H1 (cell line): Measurements from ENCODE around the gene ZNF180. TPM values are rescaled to one million over a fixed set of nuclear protein-coding genes. Genes with fewer than 3 reads are reported as not detected.

Experiments
- CTCF ChIA-PET: fragments of 300-600 bp; sonication (Branson Sonifier 250); formaldehyde crosslinking; loops from one replicate; lab custom pipeline; 2021; ENCODE audit not compliant: partially characterized antibody; lab: Charles Lee
- POLR2A ChIA-PET: fragments of 300-600 bp; sonication (Branson Sonifier 250); formaldehyde crosslinking; loops from one replicate; lab custom pipeline; 2021; ENCODE audit warnings: inconsistent platforms; ENCODE audit not compliant: partially characterized antibody; lab: Charles Lee
- DNase-seq, 2 experiments: peaks; one replicate each; pipeline versions ENCODE4 v3.0.0 to v3.0.0-alpha.2; 2010 to 2022; ENCODE audit warnings: low spot score in 2 of 2, low read depth in 1 of 2, mixed read lengths in 1 of 2
- FAIRE-seq: peaks from 2 replicates; lab custom pipeline; 2011; peaks lifted over from hg19 to GRCh38; lab: Jason Lieb, UNC
- H2AFZ ChIP-seq: 2 replicates; pipeline ENCODE4 v1.8.1; 2012; ENCODE audit warnings: low read length, inconsistent platforms
- H2AK5ac ChIP-seq: 2 replicates; pipeline ENCODE4 v1.6.1; 2013; ENCODE audit warnings: low read depth, low read length
- H2BK120ac ChIP-seq: replicated peaks from 2 replicates; pipeline ENCODE3; 2013; ENCODE audit warnings: low read depth, low read length, inconsistent platforms
- H2BK12ac ChIP-seq: 2 replicates; pipeline ENCODE4 v1.6.1; 2013; ENCODE audit warnings: low read depth, low read length
- H2BK15ac ChIP-seq: 2 replicates; pipeline ENCODE4 v1.6.1; 2013; ENCODE audit warnings: low read length
- H2BK20ac ChIP-seq: 2 replicates; pipeline ENCODE4 v1.6.1; 2013; ENCODE audit warnings: low read length
- H2BK5ac ChIP-seq: 2 replicates; pipeline ENCODE4 v1.6.1; 2013; ENCODE audit warnings: low read depth, low read length
- H3K14ac ChIP-seq: 2 replicates; pipeline ENCODE4 v1.6.1; 2013; ENCODE audit warnings: inconsistent platforms; ENCODE audit not compliant: insufficient read length
- H3K18ac ChIP-seq: 2 replicates; pipeline ENCODE4 v1.6.1; 2013; ENCODE audit warnings: low read length; ENCODE audit errors: extremely low read depth
- H3K23ac ChIP-seq: 2 replicates; pipeline ENCODE4 v1.6.1; 2013; ENCODE audit warnings: inconsistent platforms; ENCODE audit not compliant: insufficient read length
- H3K23me2 ChIP-seq: 2 replicates; pipeline ENCODE4 v1.6.1; 2013; ENCODE audit warnings: low read depth, low read length
- H3K27ac ChIP-seq: 2 replicates; pipeline ENCODE4 v1.6.1; 2011; ENCODE audit warnings: low read depth, low read length, inconsistent platforms
- H3K27me3 ChIP-seq, 4 experiments: replicated peaks in 1 of 4; 1 replicate in 1 of 4; 2 replicates in 3 of 4; pipeline versions ENCODE4 v1.6.1 to v1.8.1; 2011 to 2013; ENCODE audit warnings: low read length in 3 of 4, mild to moderate bottlenecking in 3 of 4, inconsistent platforms in 2 of 4, mixed read lengths in 2 of 4, moderate library complexity in 1 of 4; ENCODE audit not compliant: control insufficient read depth in 3 of 4, insufficient read depth in 3 of 4; ENCODE audit errors: extremely low read depth in 1 of 4
- H3K36me3 ChIP-seq, 4 experiments: 2 replicates each; pipeline versions ENCODE4 v1.6.1 to v1.8.1; 2011 to 2013; ENCODE audit warnings: mild to moderate bottlenecking in 4 of 4, low read length in 3 of 4, moderate library complexity in 2 of 4, control low read depth in 1 of 4, inconsistent platforms in 1 of 4; ENCODE audit not compliant: insufficient read depth in 4 of 4, control insufficient read depth in 2 of 4
- H3K4ac ChIP-seq: replicated peaks from 2 replicates; pipeline ENCODE3; 2013; ENCODE audit warnings: low read length, low read depth, mixed read lengths, inconsistent platforms; ENCODE audit not compliant: insufficient read length
- H3K4me1 ChIP-seq, 4 experiments: replicated peaks in 1 of 4; 1 replicate in 1 of 4; 2 replicates in 3 of 4; pipeline versions ENCODE4 v1.6.1 to v1.8.1; 2011 to 2013; ENCODE audit warnings: low read length in 3 of 4, inconsistent platforms in 2 of 4, mixed read lengths in 1 of 4; ENCODE audit not compliant: insufficient read depth in 4 of 4, control insufficient read depth in 3 of 4
- H3K4me2 ChIP-seq, 2 experiments: 2 replicates each; pipeline versions ENCODE4 v1.6.1 to v1.8.1; 2011 to 2013; ENCODE audit warnings: low read depth in 2 of 2, low read length in 2 of 2, control low read depth in 1 of 2, inconsistent platforms in 1 of 2, mild to moderate bottlenecking in 1 of 2; ENCODE audit not compliant: insufficient read depth in 1 of 2
- H3K4me3 ChIP-seq, 4 experiments: fragments of 200-600, 300-600 bp in 1 of 4; sonication (generic), shearing (Covaris generic), sonication (Bioruptor Twin) in 1 of 4; 2 replicates each; pipeline versions ENCODE4 v1.5.1 to v1.8.1; 2011 to 2016; ENCODE audit warnings: low read length in 4 of 4, low read depth in 3 of 4, control low read depth in 2 of 4, inconsistent platforms in 2 of 4, mild to moderate bottlenecking in 2 of 4, mixed read lengths in 1 of 4, moderate library complexity in 1 of 4; ENCODE audit not compliant: insufficient read depth in 2 of 4; ENCODE audit errors: extremely low read depth in 1 of 4
- H3K56ac ChIP-seq: replicated peaks from 2 replicates; pipeline ENCODE3; 2013; ENCODE audit warnings: low read depth, mild to moderate bottlenecking, mixed read lengths, low read length, inconsistent platforms; ENCODE audit not compliant: insufficient read length
- H3K79me1 ChIP-seq: 2 replicates; pipeline ENCODE4 v1.6.1; 2013; ENCODE audit warnings: low read depth, low read length, control low read depth
- H3K79me2 ChIP-seq, 2 experiments: 2 replicates each; pipeline versions ENCODE4 v1.6.1 to v1.8.1; 2012 to 2013; ENCODE audit warnings: low read length in 2 of 2, mild to moderate bottlenecking in 2 of 2, inconsistent platforms in 1 of 2; ENCODE audit not compliant: insufficient read depth in 2 of 2, control insufficient read depth in 1 of 2
- H3K9ac ChIP-seq, 4 experiments: replicated peaks in 1 of 4; 1 replicate in 1 of 4; 2 replicates in 3 of 4; pipeline versions ENCODE4 v1.6.1 to v1.8.1; 2011 to 2013; ENCODE audit warnings: low read depth in 3 of 4, low read length in 3 of 4, control low read depth in 2 of 4, mild to moderate bottlenecking in 2 of 4, moderate library complexity in 2 of 4, inconsistent platforms in 1 of 4; ENCODE audit errors: extremely low read depth in 1 of 4
- H3K9me3 ChIP-seq, 2 experiments: 2 replicates each; pipeline versions ENCODE4 v1.6.1 to v1.8.1; 2012 to 2013; ENCODE audit warnings: mild to moderate bottlenecking in 2 of 2, moderate library complexity in 2 of 2, control low read depth in 1 of 2, inconsistent platforms in 1 of 2, low read depth in 1 of 2, low read length in 1 of 2, mixed read lengths in 1 of 2; ENCODE audit not compliant: insufficient read depth in 2 of 2
- H4K20me1 ChIP-seq, 2 experiments: replicated peaks in 1 of 2; 2 replicates each; pipeline versions ENCODE3 to v1.8.1; 2011 to 2013; ENCODE audit warnings: inconsistent platforms in 2 of 2, low read length in 2 of 2, mild to moderate bottlenecking in 1 of 2; ENCODE audit not compliant: insufficient read depth in 2 of 2, control insufficient read depth in 1 of 2
- H4K5ac ChIP-seq: 2 replicates; pipeline ENCODE4 v1.6.1; 2013; ENCODE audit warnings: low read length, low read depth, mixed read lengths, inconsistent platforms; ENCODE audit not compliant: insufficient read length
- H4K8ac ChIP-seq: 2 replicates; pipeline ENCODE4 v1.8.0; 2013; ENCODE audit warnings: mild to moderate bottlenecking, moderate library complexity, low read length, inconsistent platforms; ENCODE audit not compliant: insufficient read depth; ENCODE audit errors: extremely low read depth
- H4K91ac ChIP-seq: replicated peaks from 2 replicates; pipeline ENCODE3; 2013; ENCODE audit warnings: low read length, mixed read lengths, inconsistent platforms; ENCODE audit not compliant: insufficient read length
- ASH2L ChIP-seq: fragments of 200-600, 300-600 bp; sonication (generic); IDR thresholded peaks from one replicate; pipeline ENCODE4 v1.7.1; 2017; ENCODE audit warnings: low read length
- CBX8 ChIP-seq: fragments of 300-800, 300-1000 bp; sonication (generic); IDR thresholded peaks from 2 replicates; pipeline ENCODE4 v1.7.1; 2016; ENCODE audit warnings: low read depth, low read length, borderline replicate concordance
- CHD1 ChIP-seq: IDR thresholded peaks from 2 replicates; pipeline ENCODE4 v1.6.1; 2012; ENCODE audit warnings: low read depth, low read length, improper control_type of control experiment
- E2F6 ChIP-seq: IDR thresholded peaks from 2 replicates; pipeline ENCODE4 v1.6.1; 2012; ENCODE audit warnings: inconsistent platforms
- HDAC2 ChIP-seq, 2 experiments: fragments of 300-600 bp in 1 of 2; sonication (generic) in 1 of 2; IDR thresholded peaks; 2 replicates each; pipeline ENCODE4 v1.6.1; 2011 to 2012; ENCODE audit warnings: low read depth in 2 of 2, low read length in 2 of 2, mild to moderate bottlenecking in 2 of 2, moderate library complexity in 2 of 2, borderline replicate concordance in 1 of 2, inconsistent platforms in 1 of 2
- HDAC6 ChIP-seq: IDR thresholded peaks from one replicate; pipeline ENCODE4 v1.7.1; 2012; ENCODE audit warnings: low read depth, mild to moderate bottlenecking, inconsistent platforms, low read length, moderate library complexity
- MAFK ChIP-seq: IDR thresholded peaks from 2 replicates; pipeline ENCODE4 v1.6.1; 2012; ENCODE audit warnings: low read depth, mild to moderate bottlenecking, improper control_type of control experiment, low read length
- POU5F1 ChIP-seq: IDR thresholded peaks from 2 replicates; pipeline ENCODE4 v1.6.1; 2011; ENCODE audit warnings: low read depth, mild to moderate bottlenecking, low read length, moderate library complexity
- RXRA ChIP-seq: IDR thresholded peaks from 2 replicates; pipeline ENCODE4 v1.6.1; 2011; ENCODE audit warnings: low read depth, mild to moderate bottlenecking, low read length, moderate library complexity; ENCODE audit not compliant: insufficient read depth
- SAP30 ChIP-seq: fragments of 300-600 bp; sonication (generic); IDR thresholded peaks from 2 replicates; pipeline ENCODE4 v1.7.1; 2012; ENCODE audit warnings: low read length, moderate library complexity, mild to moderate bottlenecking, inconsistent platforms; ENCODE audit not compliant: insufficient read depth, insufficient replicate concordance
- TAF7 ChIP-seq: optimal IDR thresholded peaks from 2 replicates; pipeline ENCODE3; 2011; ENCODE audit warnings: low read depth, mild to moderate bottlenecking, inconsistent platforms, low read length, moderate library complexity, borderline replicate concordance
- USF2 ChIP-seq: IDR thresholded peaks from 2 replicates; pipeline ENCODE4 v1.6.1; 2011; ENCODE audit warnings: low read length, improper control_type of control experiment
- YY1 ChIP-seq: IDR thresholded peaks from 2 replicates; pipeline ENCODE4 v1.6.1; 2011; ENCODE audit warnings: low read depth, mild to moderate bottlenecking, low read length
- WGBS, 2 experiments: shearing (Covaris generic) in 1 of 2; methylation state at CpG; one replicate each; pipeline versions ENCODE4 v1.1.6 to v1.1.7; 2013 to 2015; ENCODE audit warnings: low lambda C conversion rate in 2 of 2, mixed read lengths in 2 of 2, inconsistent platforms in 1 of 2, low coverage in 1 of 2, missing lambda C conversion rate in 1 of 2; ENCODE audit not compliant: insufficient replicate concordance in 2 of 2, insufficient coverage in 1 of 2, insufficient read length in 1 of 2; ENCODE audit errors: extremely low coverage in 1 of 2, missing lambda C conversion rate in 1 of 2; 5-methylcytosine and 5-hydroxymethylcytosine counted together
- polyA plus RNA-seq, 7 experiments: library from polyadenylated mRNA; depleted of rRNA in 3 of 7; stranded (reverse) in 5 of 7; unstranded in 2 of 7; fragments of >200 nt in 5 of 7; fragments of 200-250 nt in 2 of 7; gene quantifications; 1 replicate in 5 of 7; 2 replicates in 1 of 7; 4 replicates in 1 of 7; pipeline versions ENCODE4 v1.2.1 to v1.2.3, GENCODE V29; 2011 to 2013; ENCODE audit warnings: missing spikeins in 2 of 7, mixed read lengths in 2 of 7
- total RNA-seq: library from RNA; stranded (reverse); fragmentation: NEBNext Ultra II Directional; extraction: Animal tissue kit (Norgen Biotek cat#: 25700); gene quantifications from 2 replicates; pipeline ENCODE4 v1.2.1, GENCODE V29; 2021

The ZNF180 gene
- total and polyA plus RNA-seq, 2 of the 8 experiments (the other 6 are each of a cell fraction or from before 2014, with no cell fraction given) = 1.3 to 8.5 TPM

- CTCF ChIA-PET = no interaction called here
- 91% methylated on average over 3 of the region's 3 CpGs; no CpG with 5 or more reads in 1 of the 2 experiments for WGBS, 2 experiments
- no peak for TF ChIP-seq HDAC2 (IDR thresholded peaks at IDR 0.05; ENCODE audit: borderline replicate concordance in 1 of 2, low read depth in 2 of 2, low read length in 2 of 2)
- TF ChIP-seq CHD1 = no peak
- TF ChIP-seq MAFK = no peak
- no peak for TF ChIP-seq HDAC6
- TF ChIP-seq RXRA = no peak
- no peak for TF ChIP-seq YY1
- no peak for TF ChIP-seq USF2
- TF ChIP-seq ASH2L = no peak
- TF ChIP-seq POU5F1 = no peak
- no peak for TF ChIP-seq CBX8
- no peak for TF ChIP-seq E2F6
- no peak for TF ChIP-seq SAP30
- TF ChIP-seq TAF7 = no peak
Observed at GRCh38 chr19:44549507-44549906, 49.2 kb upstream of the ZNF180 start.

More at GRCh38 chr19:44549507-44549906, 49.2 kb upstream of the ZNF180 start:
- H3K27ac ChIP-seq = no peak overlapping the region
- no peak overlapping the region for H3K56ac ChIP-seq
- no peak overlapping the region for H3K4me3 ChIP-seq
- no peaks in the 10 kb centered on the region for H3K79me1 ChIP-seq
- no peaks in the 10 kb centered on the region for H4K20me1 ChIP-seq
- DNase-seq = no peak
- H4K5ac ChIP-seq = no peak overlapping the region
- no peak overlapping the region for H3K4me2 ChIP-seq
- H3K36me3 ChIP-seq = no peaks in the 10 kb centered on the region
- no peaks in the 10 kb centered on the region for H3K4me1 ChIP-seq
- POLR2A ChIA-PET = no interaction called here
- H4K8ac ChIP-seq = no peak overlapping the region
- no peak for FAIRE-seq
- H2BK120ac ChIP-seq = no peak overlapping the region
- peaks cover 8% of the 10 kb centered on the region in 2 experiments for H3K9me3 ChIP-seq
- H2BK15ac ChIP-seq = no peak overlapping the region
- H4K91ac ChIP-seq = no peak overlapping the region
- no peaks in the 10 kb centered on the region for H3K23me2 ChIP-seq
- H2BK12ac ChIP-seq = no peak overlapping the region
- H3K79me2 ChIP-seq = no peaks in the 10 kb centered on the region
- no peak overlapping the region for H3K14ac ChIP-seq
- no peak overlapping the region for H2BK5ac ChIP-seq
- H3K9ac ChIP-seq = no peak overlapping the region
- no peak overlapping the region for H2AFZ ChIP-seq
- no peak overlapping the region for H2BK20ac ChIP-seq
- H2AK5ac ChIP-seq = no peak overlapping the region
- H3K18ac ChIP-seq = no peak overlapping the region
- no peaks in the 10 kb centered on the region for H3K27me3 ChIP-seq
- no peak overlapping the region for H3K23ac ChIP-seq
- no peak overlapping the region for H3K4ac ChIP-seq
